Fibroblast of pulmonary artery (primary cell): ENCODE data around the gene FILIP1.

Experiments used
- DNase-seq: peaks from one replicate; pipeline ENCODE4 v3.0.0-alpha.2; 2010; ENCODE audit warnings: low read depth
- H3K4me3 ChIP-seq: replicated peaks from 2 replicates; pipeline ENCODE4 v1.5.1; 2011; ENCODE audit warnings: low read depth, mild to moderate bottlenecking, control low read depth, low read length, moderate library complexity
- TF ChIP-seq, protein P1 (sequence below): IDR thresholded peaks from 2 replicates; pipeline ENCODE4 v1.5.1; 2011; ENCODE audit warnings: mild to moderate bottlenecking, control low read depth, low read length, inconsistent platforms; ENCODE audit errors: missing control alignments

Gene FILIP1

GRCh38 chr6:75495011-75495410 lies 1.4 kb upstream of the FILIP1 start:
- H3K4me3 ChIP-seq = no peak overlapping the region
- TF ChIP-seq, protein P1, sequence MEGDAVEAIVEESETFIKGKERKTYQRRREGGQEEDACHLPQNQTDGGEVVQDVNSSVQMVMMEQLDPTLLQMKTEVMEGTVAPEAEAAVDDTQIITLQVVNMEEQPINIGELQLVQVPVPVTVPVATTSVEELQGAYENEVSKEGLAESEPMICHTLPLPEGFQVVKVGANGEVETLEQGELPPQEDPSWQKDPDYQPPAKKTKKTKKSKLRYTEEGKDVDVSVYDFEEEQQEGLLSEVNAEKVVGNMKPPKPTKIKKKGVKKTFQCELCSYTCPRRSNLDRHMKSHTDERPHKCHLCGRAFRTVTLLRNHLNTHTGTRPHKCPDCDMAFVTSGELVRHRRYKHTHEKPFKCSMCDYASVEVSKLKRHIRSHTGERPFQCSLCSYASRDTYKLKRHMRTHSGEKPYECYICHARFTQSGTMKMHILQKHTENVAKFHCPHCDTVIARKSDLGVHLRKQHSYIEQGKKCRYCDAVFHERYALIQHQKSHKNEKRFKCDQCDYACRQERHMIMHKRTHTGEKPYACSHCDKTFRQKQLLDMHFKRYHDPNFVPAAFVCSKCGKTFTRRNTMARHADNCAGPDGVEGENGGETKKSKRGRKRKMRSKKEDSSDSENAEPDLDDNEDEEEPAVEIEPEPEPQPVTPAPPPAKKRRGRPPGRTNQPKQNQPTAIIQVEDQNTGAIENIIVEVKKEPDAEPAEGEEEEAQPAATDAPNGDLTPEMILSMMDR = no peak
- DNase-seq = no peak

GRCh38 chr6:75494290-75494689 lies 690 bp upstream of the FILIP1 start:
- TF ChIP-seq, protein P1 = no peak
- DNase-seq = no peak
- H3K4me3 ChIP-seq = no peak overlapping the region

- TF ChIP-seq, protein P1 = no peak
Observed at GRCh38 chr6:75492386-75493153, 1.0 kb downstream of the FILIP1 start.

DNA sequence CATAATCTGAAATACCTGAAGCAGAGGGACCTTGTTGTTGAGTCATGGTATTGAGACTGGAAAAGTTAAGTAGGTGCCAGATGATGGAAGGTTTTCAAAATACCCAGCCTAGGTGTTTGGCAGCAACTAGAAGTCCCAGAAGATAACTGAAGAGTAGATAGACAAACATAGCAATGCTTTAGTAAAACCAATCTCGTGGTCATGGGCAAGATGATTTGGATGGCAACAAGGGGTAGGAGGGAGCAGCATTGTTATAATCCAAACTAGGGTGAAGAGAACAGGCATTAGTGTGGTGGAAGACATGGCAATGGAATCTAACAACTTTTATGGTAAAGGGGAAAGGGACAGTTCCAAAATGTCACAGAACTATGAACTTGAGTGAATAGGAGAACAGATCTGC lies 2.3 kb downstream of the FILIP1 start:
- TF ChIP-seq, protein P1 = no peak
- H3K4me3 ChIP-seq = no peak overlapping the region
- DNase-seq = no peak

More at GRCh38 chr6:75492386-75493153, 1.0 kb downstream of the FILIP1 start:
- DNase-seq = no peak
- peak overlapping the region; percentile 50 for H3K4me3 ChIP-seq

- no peak for DNase-seq
- TF ChIP-seq, protein P1 = no peak
- H3K4me3 ChIP-seq = no peak overlapping the region
Observed at GRCh38 chr6:75490706-75491105, 2.9 kb downstream of the FILIP1 start.

DNA sequence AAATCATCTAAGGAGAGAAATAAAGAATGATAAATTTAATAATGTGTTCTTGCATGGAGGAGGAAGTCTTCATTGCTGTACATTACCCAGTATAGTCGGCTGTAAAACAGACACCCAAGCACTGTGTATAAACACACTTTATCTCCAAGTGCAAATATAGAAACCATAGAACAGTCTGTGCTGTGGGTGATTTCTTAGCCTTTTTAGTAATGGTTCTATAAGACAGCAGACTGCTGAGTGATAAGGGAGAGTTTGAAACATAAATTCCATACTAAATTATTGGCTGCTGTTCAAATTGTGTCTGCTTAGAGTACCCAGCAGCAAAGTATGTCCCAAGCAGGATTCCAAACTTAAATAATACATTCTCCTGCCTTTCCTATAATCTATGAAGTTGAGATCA lies 4.6 kb downstream of the FILIP1 start:
- TF ChIP-seq, protein P1 = no peak
- no peak overlapping the region for H3K4me3 ChIP-seq
- DNase-seq = peak; percentile 67

GRCh38 chr6:75488033-75488432 lies 5.6 kb downstream of the FILIP1 start:
- peak; percentile 92 for DNase-seq
- TF ChIP-seq, protein P1 = no peak
- no peak overlapping the region for H3K4me3 ChIP-seq
